Stimulated activated naive CD4-positive, alpha-beta T cell treated with Interleukin-2 at 50 U/mL for 16 hours (primary cell): ENCODE results near the gene UBE3B.

Source experiments
- DNase-seq: peaks from one replicate; lab custom pipeline; 2025; lab: John Stamatoyannopoulos, UW

UBE3B gene

GRCh38 chr12:109552971-109553370 lies 75.5 kb downstream of the UBE3B start:
- DNase-seq: no peak

- DNase-seq: no peak
Measured at GRCh38 chr12:109553483-109553882, 76.0 kb downstream of the UBE3B start.

- no peak for DNase-seq
Measured at GRCh38 chr12:109553906-109554500, 76.6 kb downstream of the UBE3B start.

- DNase-seq: no peak
Measured at GRCh38 chr12:109554761-109555160, 77.3 kb downstream of the UBE3B start.

DNA sequence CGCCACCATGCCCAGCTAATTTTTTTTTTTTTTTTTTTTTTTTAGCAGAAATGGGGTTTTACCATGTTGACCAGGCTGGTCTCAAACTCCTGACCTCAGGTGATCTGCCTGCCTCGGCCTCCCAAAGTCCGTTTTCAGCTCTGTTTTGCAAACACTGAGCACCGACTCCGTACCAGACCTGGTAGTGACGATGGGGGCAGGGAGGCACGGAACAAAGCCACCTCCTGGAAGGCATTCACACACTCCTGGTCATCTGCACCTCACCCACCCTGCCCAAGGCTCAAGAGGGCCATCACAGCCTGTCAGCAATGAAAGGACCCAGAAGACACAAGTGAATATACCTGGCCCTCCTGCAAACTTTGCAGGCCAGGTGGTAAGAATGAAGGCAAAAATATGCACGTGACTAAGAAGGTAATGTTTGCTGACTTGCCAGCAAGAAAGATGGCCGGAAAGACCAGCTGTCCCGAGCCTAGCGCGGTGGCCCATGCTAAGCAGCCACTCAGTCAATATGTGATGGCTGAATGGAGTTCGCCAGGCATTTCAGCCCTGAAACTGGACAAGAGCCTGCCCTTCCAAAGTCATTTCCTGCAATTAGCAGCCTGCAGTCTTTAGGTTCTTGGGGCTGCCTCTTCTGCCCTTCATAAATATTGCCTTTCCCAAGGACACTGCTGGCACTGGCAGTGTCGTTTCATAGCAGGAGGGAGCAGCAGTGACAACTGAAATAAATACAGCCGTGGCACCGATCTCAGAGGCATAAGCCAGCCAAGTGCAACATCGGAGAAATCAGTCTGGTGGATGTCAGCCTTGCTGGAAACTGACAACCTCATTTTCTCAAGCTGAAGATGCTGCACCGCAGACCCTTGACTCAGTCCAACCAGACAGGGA lies 78.2 kb downstream of the UBE3B start:
- DNase-seq: no peak

GRCh38 chr12:109557200-109557599 lies 79.8 kb downstream of the UBE3B start:
- DNase-seq: no peak

GRCh38 chr12:109557805-109558204 lies 80.4 kb downstream of the UBE3B start:
- no peak for DNase-seq

DNA sequence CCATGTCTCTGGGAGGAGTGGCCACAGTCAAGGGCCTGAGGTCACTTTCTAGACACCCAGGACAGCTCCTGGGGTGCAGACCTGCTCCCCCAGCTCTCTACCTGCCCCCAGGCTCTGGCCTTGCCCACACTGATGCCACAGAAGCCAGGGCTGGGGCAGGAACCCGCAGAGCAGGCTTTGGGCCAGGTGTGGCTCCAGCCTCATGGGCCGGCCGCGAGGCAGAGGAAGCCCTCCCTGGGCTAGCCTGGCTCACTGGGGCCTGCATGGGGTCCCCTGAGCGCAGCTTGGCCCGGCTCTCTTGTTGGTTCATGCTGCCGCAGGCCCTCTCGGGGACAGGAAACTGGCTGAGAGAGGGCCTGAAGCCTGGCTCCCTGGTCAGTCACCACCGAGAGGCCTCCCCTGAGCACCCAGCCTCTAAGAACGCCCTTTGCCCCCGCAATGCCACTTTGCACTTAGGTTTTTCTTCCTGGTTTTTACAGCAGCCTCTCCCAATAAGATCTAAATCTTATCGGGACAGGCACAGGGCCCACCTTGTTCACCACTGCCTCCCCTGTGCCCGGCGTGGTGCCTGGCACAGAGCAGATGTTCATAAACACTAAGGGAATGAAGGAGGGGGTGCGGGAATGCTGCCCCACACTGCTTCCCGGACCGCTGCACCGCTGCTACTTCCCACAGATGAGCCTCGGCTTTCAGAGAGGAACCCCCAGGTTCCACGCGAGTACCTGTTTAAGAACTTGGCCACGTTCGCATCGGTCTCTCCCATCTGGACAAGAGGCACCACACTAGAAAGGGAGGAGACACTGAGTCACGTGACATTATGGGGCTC lies 81.2 kb downstream of the UBE3B start:
- DNase-seq: no peak

GRCh38 chr12:109559200-109559505 lies 81.7 kb downstream of the UBE3B start:
- no peak for DNase-seq

DNA sequence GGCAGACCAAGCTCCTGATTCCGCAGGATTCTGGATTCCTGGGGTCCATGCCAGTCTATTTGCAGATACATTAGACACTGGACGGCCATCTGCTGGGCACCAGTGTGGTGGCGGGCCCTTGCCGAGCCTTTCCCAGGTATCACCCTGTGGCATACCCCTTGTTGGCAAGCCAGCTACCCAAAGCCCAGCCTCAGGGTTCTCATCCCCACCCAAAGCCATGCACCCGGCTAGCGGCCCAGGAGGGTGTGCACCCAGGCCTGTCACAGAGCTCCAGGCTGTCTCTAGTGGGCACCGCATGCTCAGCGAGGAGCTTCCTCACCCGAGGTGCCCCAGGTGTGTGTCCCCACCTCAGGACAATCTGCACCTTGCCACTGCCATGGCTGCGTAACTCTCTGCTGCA lies 82.2 kb downstream of the UBE3B start:
- no peak for DNase-seq

DNA sequence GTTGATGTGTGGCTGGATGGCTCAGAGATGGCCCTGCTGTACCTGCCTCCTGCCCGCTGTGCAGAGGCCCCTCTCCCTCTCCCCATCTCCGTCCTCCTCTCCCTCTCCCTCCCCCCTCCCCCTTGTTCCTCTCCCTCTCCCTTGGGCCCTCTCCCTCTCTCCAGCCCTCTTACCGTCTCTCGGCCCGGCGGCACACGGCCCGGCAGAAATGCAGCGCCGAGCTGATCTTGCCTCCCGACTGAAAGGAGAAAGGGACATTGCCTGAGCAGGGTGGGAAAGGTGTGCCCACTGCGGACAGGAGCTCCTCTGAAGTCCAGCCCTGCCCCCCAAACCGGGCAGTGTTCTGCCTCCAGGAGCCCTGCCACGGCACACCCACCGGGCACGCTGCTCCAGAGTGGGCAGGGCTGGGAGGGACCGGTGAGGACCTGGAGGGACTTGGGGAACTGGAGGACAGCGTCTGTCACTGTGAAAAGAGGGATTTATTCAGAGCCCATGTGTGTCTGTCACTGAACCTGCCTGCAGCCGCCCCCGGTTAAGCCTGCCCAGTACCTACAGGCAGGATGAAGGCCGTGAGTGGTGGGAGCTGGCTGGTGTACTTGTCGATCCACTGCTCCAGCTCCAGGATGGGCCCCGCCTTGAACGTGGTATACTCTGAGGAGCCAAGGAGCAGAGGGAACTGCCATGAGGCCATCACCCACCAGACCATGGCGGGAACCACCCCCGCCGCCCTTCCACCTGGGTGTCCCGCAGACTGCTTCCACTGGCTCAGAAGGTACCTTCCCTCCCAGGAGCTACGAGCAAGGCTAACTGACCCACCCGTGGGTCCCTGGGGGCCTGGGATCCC lies 83.7 kb downstream of the UBE3B start:
- no peak for DNase-seq

GRCh38 chr12:109561711-109562030 lies 84.2 kb downstream of the UBE3B start:
- DNase-seq: no peak

DNA sequence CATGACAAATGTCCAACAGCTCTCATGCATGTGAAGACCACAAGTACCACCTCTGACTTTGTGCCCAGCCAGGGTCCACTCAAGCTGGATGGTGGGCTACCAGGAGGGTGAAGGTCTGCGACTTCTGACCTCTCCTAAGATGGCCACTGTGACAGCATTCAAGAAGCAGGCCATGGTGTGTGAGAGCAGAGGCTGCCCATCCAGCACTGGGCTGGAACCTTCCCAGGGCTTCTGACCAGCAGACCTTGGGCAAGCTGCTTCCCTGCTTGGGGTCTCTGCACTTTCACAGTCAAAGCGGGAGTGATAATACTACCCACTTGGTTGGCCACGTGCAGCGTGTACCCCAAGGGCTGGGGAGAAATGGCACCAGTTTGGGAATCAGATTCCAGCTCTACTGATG lies 85.4 kb downstream of the UBE3B start:
- DNase-seq: no peak

DNA sequence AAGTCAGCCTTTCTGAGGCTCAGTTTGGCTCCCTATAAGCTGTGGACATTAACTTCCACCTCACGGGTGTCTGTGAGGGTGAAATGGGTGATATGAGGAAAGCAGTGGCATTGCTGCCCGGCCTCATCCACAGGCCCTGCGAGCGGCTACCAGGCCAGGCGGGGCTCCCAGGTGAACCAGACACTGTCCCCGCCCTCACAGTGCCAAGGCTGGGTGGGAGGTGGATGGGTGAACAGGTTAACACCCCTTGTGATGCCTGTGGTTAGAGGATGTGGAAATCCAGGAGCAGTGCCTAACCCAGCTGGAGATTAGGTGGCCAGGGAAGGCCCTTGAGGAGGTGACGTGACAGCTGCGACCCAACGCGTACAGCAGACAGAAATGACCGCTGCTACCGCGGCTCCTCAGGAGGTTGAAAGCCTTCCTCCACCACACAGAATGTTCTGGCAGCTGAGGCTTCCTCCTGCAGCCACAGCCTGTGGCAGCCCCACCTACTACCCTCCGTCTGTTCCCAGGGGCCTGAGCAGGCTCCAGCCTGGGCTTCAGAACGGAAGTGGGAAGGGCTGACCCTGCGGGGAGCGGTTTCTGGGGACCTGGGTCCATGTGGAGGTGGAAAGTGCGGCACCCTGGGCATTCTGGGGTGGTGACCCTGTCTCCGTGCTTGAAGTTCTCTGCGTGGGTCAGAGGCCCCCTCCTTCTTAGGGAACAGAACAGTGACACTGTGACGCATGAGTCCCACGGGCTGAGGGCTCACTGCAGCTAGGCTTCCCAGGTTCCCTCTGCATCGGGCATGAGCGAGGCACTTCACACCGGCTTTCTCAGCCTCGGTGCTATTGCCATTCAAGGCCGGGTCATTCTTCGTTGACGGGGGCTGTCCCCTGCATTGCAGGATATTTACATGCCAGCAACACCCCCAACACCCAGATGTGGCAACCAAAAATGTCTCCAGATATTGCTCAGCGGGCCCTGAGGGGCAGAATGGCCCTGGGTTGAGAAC lies 86.2 kb downstream of the UBE3B start:
- DNase-seq: no peak

- no peak for DNase-seq
Measured at GRCh38 chr12:109566424-109566823, 89.0 kb downstream of the UBE3B start.

- no peak for DNase-seq
Measured at GRCh38 chr12:109567296-109567695, 89.9 kb downstream of the UBE3B start.

- DNase-seq: no peak
Measured at GRCh38 chr12:109567967-109568366, 90.5 kb downstream of the UBE3B start.

- DNase-seq: no peak
Measured at GRCh38 chr12:109568486-109568885, 91.1 kb downstream of the UBE3B start.

DNA sequence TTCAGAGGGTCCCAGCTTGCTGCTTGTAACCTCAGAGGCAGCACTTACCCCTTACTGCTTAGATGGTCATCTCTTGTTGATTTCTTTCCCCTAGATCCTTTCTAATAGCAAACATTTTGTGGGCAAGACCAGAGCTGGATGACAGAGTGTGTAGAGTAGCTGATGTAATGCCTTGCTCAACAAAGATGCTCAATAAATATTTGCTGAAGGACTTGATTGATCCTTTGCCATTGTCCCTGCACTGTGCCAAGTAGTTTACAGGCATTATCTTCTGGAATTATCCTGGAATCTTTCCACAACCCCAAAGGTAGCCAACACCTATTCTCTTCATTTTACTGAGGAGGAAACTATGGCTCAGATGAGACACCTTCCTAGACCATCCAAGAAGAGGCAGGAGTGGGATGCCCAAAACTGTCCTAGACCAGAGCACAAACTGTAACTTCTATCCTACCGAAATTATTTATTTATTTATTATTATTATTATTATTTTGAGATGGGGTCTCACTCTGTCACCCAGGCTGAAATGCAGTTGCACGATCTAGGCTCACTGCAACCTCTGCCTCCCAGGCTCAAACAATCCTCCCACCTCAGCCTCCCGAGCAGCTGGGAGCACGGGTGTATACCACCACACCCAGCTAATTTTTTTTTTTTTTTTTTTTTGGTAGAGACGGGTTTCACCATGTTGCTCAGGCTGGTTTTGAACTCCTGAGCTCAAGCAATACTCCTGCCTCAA lies 94.5 kb downstream of the UBE3B start:
- no peak for DNase-seq

GRCh38 chr12:109572506-109572845 lies 95.0 kb downstream of the UBE3B start:
- no peak for DNase-seq
